SJSA1 (cell line): ENCODE data around the gene KIF6. TPM values are rescaled to one million over a fixed set of nuclear protein-coding genes. Genes with fewer than 3 reads are reported as not detected.

ENCODE experiments used
- DNase-seq, 2 experiments: peaks; one replicate each; pipeline ENCODE4 v3.0.0-alpha.2; 2015 to 2020; ENCODE audit warnings: low spot score in 2 of 2, low read depth in 1 of 2
- H3K27ac ChIP-seq: fragments of 250-450 bp; sonication (Bioruptor Pico); 2 replicates; pipeline ENCODE4 v1.5.1; 2020; ENCODE audit warnings: mild to moderate bottlenecking, moderate library complexity
- H3K27me3 ChIP-seq: fragments of 250-450 bp; sonication (Bioruptor Pico); replicated peaks from 2 replicates; pipeline ENCODE4 v1.5.1; 2020; ENCODE audit warnings: mild to moderate bottlenecking, moderate library complexity
- H3K36me3 ChIP-seq: fragments of 250-450 bp; sonication (Bioruptor Pico); 2 replicates; pipeline ENCODE4 v1.5.1; 2020; ENCODE audit warnings: mild to moderate bottlenecking
- H3K4me1 ChIP-seq: fragments of 250-450 bp; sonication (Bioruptor Pico); replicated peaks from 2 replicates; pipeline ENCODE4 v1.6.1; 2021; ENCODE audit warnings: mild to moderate bottlenecking
- H3K4me3 ChIP-seq: fragments of 250-450 bp; sonication (Bioruptor Pico); 2 replicates; pipeline ENCODE4 v1.5.1; 2020; ENCODE audit warnings: mild to moderate bottlenecking
- H3K9me3 ChIP-seq: fragments of 250-450 bp; sonication (Bioruptor Pico); replicated peaks from 2 replicates; pipeline ENCODE4 v1.5.1; 2020; ENCODE audit warnings: mild to moderate bottlenecking
- total RNA-seq: library from RNA; depleted of rRNA; stranded (reverse); fragments of >200 nt; shearing (Covaris generic); gene quantifications from 2 replicates; pipeline ENCODE4 v1.2.3, GENCODE V29; 2014; rRNA removed

Gene KIF6, protein sequence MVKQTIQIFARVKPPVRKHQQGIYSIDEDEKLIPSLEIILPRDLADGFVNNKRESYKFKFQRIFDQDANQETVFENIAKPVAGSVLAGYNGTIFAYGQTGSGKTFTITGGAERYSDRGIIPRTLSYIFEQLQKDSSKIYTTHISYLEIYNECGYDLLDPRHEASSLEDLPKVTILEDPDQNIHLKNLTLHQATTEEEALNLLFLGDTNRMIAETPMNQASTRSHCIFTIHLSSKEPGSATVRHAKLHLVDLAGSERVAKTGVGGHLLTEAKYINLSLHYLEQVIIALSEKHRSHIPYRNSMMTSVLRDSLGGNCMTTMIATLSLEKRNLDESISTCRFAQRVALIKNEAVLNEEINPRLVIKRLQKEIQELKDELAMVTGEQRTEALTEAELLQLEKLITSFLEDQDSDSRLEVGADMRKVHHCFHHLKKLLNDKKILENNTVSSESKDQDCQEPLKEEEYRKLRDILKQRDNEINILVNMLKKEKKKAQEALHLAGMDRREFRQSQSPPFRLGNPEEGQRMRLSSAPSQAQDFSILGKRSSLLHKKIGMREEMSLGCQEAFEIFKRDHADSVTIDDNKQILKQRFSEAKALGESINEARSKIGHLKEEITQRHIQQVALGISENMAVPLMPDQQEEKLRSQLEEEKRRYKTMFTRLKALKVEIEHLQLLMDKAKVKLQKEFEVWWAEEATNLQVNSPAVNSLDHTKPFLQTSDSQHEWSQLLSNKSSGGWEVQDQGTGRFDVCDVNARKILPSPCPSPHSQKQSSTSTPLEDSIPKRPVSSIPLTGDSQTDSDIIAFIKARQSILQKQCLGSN
- not detected in 2 replicates for total RNA-seq

GRCh38 chr6:39724787-39725631 lies at the start of gene KIF6:
Gene KIF6, minus strand, starts transcription at chr6:39725408. Its CDS starts 98 bp downstream, at chr6:39725310.
- DNase-seq: peak; percentile 53 to 84
- H3K9me3 ChIP-seq: no peaks in the 10 kb centered on the region
- H3K27ac ChIP-seq: no peak within 1 kb of the TSS

GRCh38 chr6:39773782-39774181 lies 48.6 kb upstream of the KIF6 start:
- H3K36me3 ChIP-seq: no peaks in the 10 kb centered on the region
- H3K27ac ChIP-seq: no peak overlapping the region
- no peak overlapping the region for H3K4me3 ChIP-seq
- H3K4me1 ChIP-seq: no peaks in the 10 kb centered on the region
- DNase-seq: no peak
- no peaks in the 10 kb centered on the region for H3K9me3 ChIP-seq
- H3K27me3 ChIP-seq: no peaks in the 10 kb centered on the region

More at GRCh38 chr6:39724787-39725631, at the start of gene KIF6:
- H3K4me3 ChIP-seq: peak within 1 kb of the TSS; percentile 44
- H3K4me1 ChIP-seq: peaks cover 6% of the 10 kb centered on the region; the same call in 1 of the 2 replicates
- H3K27me3 ChIP-seq: no peaks in the 10 kb centered on the region
- no peaks in the 10 kb centered on the region for H3K36me3 ChIP-seq

DNA sequence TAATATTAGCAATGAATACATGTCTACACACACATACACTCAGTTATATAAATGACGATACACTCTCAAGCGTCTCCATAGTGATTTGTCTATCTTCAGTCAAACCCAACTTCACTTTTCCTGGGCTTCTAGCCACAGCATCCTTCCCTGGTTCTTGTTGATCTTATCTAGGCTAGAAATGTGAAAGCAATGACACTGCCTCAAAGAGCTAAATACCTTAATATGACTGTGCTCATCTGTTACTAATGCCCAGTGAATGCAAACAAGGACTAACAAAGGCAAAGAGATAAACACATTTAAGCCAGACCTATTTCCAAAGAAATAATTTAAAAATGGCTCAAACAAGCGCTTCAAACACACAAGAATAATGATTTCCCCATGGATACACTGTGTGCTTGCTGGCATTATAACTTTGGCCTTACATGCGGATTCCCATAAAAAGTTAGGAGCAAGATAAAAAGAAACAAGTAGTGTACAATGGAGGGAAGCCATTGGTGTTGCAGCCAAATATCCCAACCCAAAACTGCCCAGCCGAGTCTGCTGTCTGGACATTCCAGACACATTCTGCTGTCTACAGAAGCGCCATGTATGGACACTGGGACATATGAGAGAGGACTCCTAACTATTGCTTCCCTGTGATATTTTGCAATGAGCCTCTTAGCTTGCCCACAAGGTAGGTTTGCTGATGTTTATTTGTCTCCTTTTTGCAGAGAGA lies 47.5 kb upstream of the KIF6 start:
- Histone ChIP-seq H3K27me3 (no peaks in the 10 kb centered on the region), H3K27ac (no peak overlapping the region), H3K9me3 (no peaks in the 10 kb centered on the region), H3K36me3 (no peaks in the 10 kb centered on the region), H3K4me1 (no peaks in the 10 kb centered on the region), H3K4me3 (no peak overlapping the region)
- DNase-seq: no peak

- H3K27ac ChIP-seq: no peak overlapping the region
- no peaks in the 10 kb centered on the region for H3K4me1 ChIP-seq
- H3K27me3 ChIP-seq: no peaks in the 10 kb centered on the region
- no peaks in the 10 kb centered on the region for H3K36me3 ChIP-seq
- no peaks in the 10 kb centered on the region for H3K9me3 ChIP-seq
- H3K4me3 ChIP-seq: no peak overlapping the region
- no peak for DNase-seq
Observed at GRCh38 chr6:39770446-39770845, 45.2 kb upstream of the KIF6 start.

DNA sequence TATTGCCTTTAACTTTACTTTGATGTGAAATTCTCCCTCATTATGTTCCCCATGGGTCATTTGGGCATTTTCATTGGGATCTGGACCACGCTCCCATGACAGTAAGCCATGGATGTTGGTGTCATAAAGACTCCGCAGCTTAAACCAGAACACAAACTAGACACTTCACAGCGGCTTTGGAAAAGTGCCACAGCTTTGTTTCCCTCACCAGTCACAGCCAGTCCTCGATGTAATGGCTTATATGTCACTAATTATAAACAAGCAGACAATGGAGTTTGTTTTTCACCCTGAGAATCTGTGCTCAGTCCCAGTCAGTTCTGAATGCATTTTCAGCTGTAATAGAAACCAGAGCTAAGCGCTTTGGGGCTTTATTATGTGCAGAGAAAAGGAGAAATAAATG lies 43.8 kb upstream of the KIF6 start:
- Histone ChIP-seq H3K27me3 (no peaks in the 10 kb centered on the region), H3K4me3 (no peak overlapping the region), H3K4me1 (no peaks in the 10 kb centered on the region), H3K36me3 (no peaks in the 10 kb centered on the region), H3K27ac (no peak overlapping the region), H3K9me3 (no peaks in the 10 kb centered on the region)
- no peak for DNase-seq

DNA sequence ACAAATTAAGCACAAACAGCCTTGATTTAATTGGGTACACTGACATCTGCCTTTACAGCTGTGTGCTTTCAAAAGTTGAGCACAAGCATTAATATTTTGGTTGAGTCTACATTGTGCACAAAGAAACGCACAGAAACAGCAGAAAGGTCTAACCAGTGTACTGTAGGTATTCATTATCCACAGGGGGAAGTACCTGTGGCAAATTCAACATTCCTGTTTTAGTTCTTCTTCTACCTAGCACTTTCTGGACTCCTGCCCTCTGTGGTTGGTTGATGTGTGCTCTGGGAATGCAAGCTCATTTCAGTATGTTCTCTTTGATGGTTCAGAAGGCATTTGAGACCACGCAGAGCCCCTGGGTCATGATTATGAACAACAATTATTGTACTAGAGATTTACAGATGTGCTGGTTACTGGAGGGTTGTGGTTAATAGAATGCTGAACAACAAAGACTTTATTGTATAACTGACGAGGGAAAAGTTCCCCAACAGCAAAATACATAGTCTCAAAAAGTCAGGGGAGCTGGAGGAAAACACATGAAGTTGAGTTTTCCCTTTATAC lies 40.4 kb upstream of the KIF6 start:
- Histone ChIP-seq H3K27me3 (no peaks in the 10 kb centered on the region), H3K27ac (no peak overlapping the region), H3K4me1 (no peaks in the 10 kb centered on the region), H3K36me3 (no peaks in the 10 kb centered on the region), H3K9me3 (no peaks in the 10 kb centered on the region), H3K4me3 (no peak overlapping the region)
- DNase-seq: no peak

- Histone ChIP-seq H3K9me3 (no peaks in the 10 kb centered on the region), H3K36me3 (no peaks in the 10 kb centered on the region), H3K4me1 (no peaks in the 10 kb centered on the region), H3K27ac (no peak overlapping the region), H3K4me3 (no peak overlapping the region), H3K27me3 (no peaks in the 10 kb centered on the region)
- DNase-seq: no peak
Observed at GRCh38 chr6:39760226-39760952, 35.2 kb upstream of the KIF6 start.

GRCh38 chr6:39758905-39759605 lies 33.8 kb upstream of the KIF6 start:
- Histone ChIP-seq H3K4me3 (no peak overlapping the region), H3K4me1 (no peaks in the 10 kb centered on the region), H3K9me3 (no peaks in the 10 kb centered on the region), H3K36me3 (no peaks in the 10 kb centered on the region), H3K27me3 (no peaks in the 10 kb centered on the region), H3K27ac (no peak overlapping the region)
- no peak for DNase-seq

- H3K27ac ChIP-seq: no peak overlapping the region
- H3K9me3 ChIP-seq: no peaks in the 10 kb centered on the region
- no peak for DNase-seq
- no peak overlapping the region for H3K4me3 ChIP-seq
- H3K4me1 ChIP-seq: no peaks in the 10 kb centered on the region
- H3K36me3 ChIP-seq: no peaks in the 10 kb centered on the region
- H3K27me3 ChIP-seq: no peaks in the 10 kb centered on the region
Observed at GRCh38 chr6:39756582-39756981, 31.4 kb upstream of the KIF6 start.

GRCh38 chr6:39755231-39755630 lies 30.0 kb upstream of the KIF6 start:
- Histone ChIP-seq H3K4me1 (no peaks in the 10 kb centered on the region), H3K36me3 (no peaks in the 10 kb centered on the region), H3K4me3 (no peak overlapping the region), H3K27ac (no peak overlapping the region), H3K9me3 (no peaks in the 10 kb centered on the region), H3K27me3 (no peaks in the 10 kb centered on the region)
- DNase-seq: no peak

GRCh38 chr6:39754514-39755115 lies 29.4 kb upstream of the KIF6 start:
- no peak overlapping the region for H3K27ac ChIP-seq
- H3K4me1 ChIP-seq: no peaks in the 10 kb centered on the region
- no peaks in the 10 kb centered on the region for H3K27me3 ChIP-seq
- no peaks in the 10 kb centered on the region for H3K9me3 ChIP-seq
- no peak for DNase-seq
- no peak overlapping the region for H3K4me3 ChIP-seq
- no peaks in the 10 kb centered on the region for H3K36me3 ChIP-seq

GRCh38 chr6:39753725-39754045 lies 28.5 kb upstream of the KIF6 start:
- no peaks in the 10 kb centered on the region for H3K4me1 ChIP-seq
- DNase-seq: no peak
- H3K4me3 ChIP-seq: no peak overlapping the region
- no peaks in the 10 kb centered on the region for H3K36me3 ChIP-seq
- H3K27ac ChIP-seq: no peak overlapping the region
- no peaks in the 10 kb centered on the region for H3K27me3 ChIP-seq
- no peaks in the 10 kb centered on the region for H3K9me3 ChIP-seq
